OCI-LY1 (cell line): ENCODE results near the gene FTO.

Source experiments
- EZH2 ChIP-seq: fragments of 200-600 bp; sonication (generic), shearing (Covaris generic); IDR thresholded peaks from 2 replicates; pipeline ENCODE4 v1.8.0; 2017; ENCODE audit warnings: borderline replicate concordance, mixed run types, mild to moderate bottlenecking, antibody characterized with exemption, low read length, moderate library complexity, mixed read lengths
- TF ChIP-seq, protein P1 (sequence below): fragments of 200-600 bp; sonication (generic), shearing (Covaris generic); IDR thresholded peaks from 2 replicates; pipeline ENCODE4 v1.5.1; 2017; ENCODE audit warnings: mild to moderate bottlenecking, antibody characterized with exemption, low read length, moderate library complexity, mixed read lengths

DNA sequence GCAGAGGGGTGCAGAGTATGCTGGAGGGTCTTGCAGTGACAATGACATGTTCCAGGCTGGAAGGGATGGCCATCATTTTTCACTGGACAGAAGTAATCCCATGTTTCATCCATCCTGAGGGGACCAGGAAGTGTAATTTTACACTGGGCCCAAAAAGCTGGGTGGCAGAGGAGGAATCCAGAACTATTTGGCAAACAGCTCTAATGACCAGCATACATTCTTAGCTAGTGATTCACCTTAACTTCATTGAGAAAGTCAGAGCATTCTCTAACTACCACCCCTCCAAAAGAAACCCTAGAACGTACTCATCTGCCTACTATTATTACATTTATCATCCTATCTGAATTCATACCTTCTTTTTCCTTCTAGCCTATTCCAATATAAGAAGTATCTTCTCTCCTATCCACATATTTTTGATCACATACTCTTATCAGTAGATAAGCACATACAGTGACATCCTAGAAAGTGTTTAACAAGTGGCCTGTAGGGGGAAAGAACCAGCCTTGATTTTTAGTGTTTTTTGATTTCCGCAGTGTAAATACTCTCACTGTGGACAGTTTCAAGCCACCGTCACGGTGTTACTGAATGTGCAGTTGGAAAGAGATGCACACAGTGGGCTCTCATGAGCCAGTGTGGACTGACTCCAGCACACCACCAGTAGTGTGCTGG is 118.1 kb downstream of the FTO start:
- TF ChIP-seq, protein P1, sequence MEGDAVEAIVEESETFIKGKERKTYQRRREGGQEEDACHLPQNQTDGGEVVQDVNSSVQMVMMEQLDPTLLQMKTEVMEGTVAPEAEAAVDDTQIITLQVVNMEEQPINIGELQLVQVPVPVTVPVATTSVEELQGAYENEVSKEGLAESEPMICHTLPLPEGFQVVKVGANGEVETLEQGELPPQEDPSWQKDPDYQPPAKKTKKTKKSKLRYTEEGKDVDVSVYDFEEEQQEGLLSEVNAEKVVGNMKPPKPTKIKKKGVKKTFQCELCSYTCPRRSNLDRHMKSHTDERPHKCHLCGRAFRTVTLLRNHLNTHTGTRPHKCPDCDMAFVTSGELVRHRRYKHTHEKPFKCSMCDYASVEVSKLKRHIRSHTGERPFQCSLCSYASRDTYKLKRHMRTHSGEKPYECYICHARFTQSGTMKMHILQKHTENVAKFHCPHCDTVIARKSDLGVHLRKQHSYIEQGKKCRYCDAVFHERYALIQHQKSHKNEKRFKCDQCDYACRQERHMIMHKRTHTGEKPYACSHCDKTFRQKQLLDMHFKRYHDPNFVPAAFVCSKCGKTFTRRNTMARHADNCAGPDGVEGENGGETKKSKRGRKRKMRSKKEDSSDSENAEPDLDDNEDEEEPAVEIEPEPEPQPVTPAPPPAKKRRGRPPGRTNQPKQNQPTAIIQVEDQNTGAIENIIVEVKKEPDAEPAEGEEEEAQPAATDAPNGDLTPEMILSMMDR, result no peak
- no peak for TF ChIP-seq EZH2
